OCI-LY7 (cell line): ENCODE data around the gene SEMA6D. TPM values are rescaled to one million over a fixed set of nuclear protein-coding genes. Genes with fewer than 3 reads are reported as not detected.

ENCODE experiments used
- BruUV-seq: library from RNA; stranded (reverse); fragments of 400-500 nt; replicated peaks from 2 replicates; lab custom pipeline; 2021; lab: Mats Ljungman, UMichigan
- CTCF ChIA-PET: fragments of 300-600 bp; sonication (Branson Sonifier 250); formaldehyde crosslinking; loops from one replicate; lab custom pipeline; 2022; ENCODE audit warnings: antibody characterized with exemption; ENCODE audit not compliant: unreplicated experiment; lab: Charles Lee
- POLR2A ChIA-PET: fragments of 300-600 bp; sonication (Branson Sonifier 250); formaldehyde crosslinking; loops from one replicate; lab custom pipeline; 2022; ENCODE audit warnings: antibody characterized with exemption; lab: Charles Lee
- DNase-seq: peaks from one replicate; pipeline ENCODE4 v3.0.0-alpha.2; 2015; ENCODE audit warnings: low spot score
- H2AFZ ChIP-seq: fragments of 200-600 bp; sonication (generic), shearing (Covaris generic); 2 replicates; pipeline ENCODE4 v1.6.1; 2014; ENCODE audit warnings: mild to moderate bottlenecking, antibody characterized with exemption, low read length, moderate library complexity
- H3K27ac ChIP-seq: fragments of 200-600 bp; sonication (generic); 2 replicates; pipeline ENCODE4 v1.5.1; 2014; ENCODE audit warnings: mixed run types, low read depth, mild to moderate bottlenecking, moderate library complexity, low read length, inconsistent platforms; ENCODE audit not compliant: poor library complexity, severe bottlenecking
- H3K36me3 ChIP-seq: fragments of 200-600 bp; sonication (generic); 2 replicates; pipeline ENCODE4 v1.6.1; 2014; ENCODE audit warnings: mild to moderate bottlenecking, antibody characterized with exemption, low read length, moderate library complexity, mixed read lengths; ENCODE audit not compliant: insufficient read depth
- H3K4me1 ChIP-seq: fragments of 200-600 bp; sonication (generic); 2 replicates; pipeline ENCODE4 v1.5.1; 2014; ENCODE audit warnings: mild to moderate bottlenecking, low read length; ENCODE audit not compliant: insufficient read depth, poor library complexity, severe bottlenecking
- H3K4me2 ChIP-seq: fragments of 200-600 bp; sonication (generic); 2 replicates; pipeline ENCODE4 v1.6.1; 2014; ENCODE audit warnings: mild to moderate bottlenecking, low read length
- H3K4me3 ChIP-seq: fragments of 200-600 bp; sonication (generic); 2 replicates; pipeline ENCODE4 v1.5.1; 2014; ENCODE audit warnings: mild to moderate bottlenecking, low read depth, low read length; ENCODE audit not compliant: poor library complexity, severe bottlenecking
- H3K79me2 ChIP-seq: fragments of 200-600 bp; sonication (generic); 2 replicates; pipeline ENCODE4 v1.6.1; 2016; ENCODE audit warnings: low read depth, mild to moderate bottlenecking, low read length, moderate library complexity, mixed read lengths; ENCODE audit not compliant: insufficient read depth
- H3K9me2 ChIP-seq: fragments of 200-600 bp; sonication (generic); 2 replicates; pipeline ENCODE4 v1.6.1; 2016; ENCODE audit warnings: mild to moderate bottlenecking, low read length, mixed read lengths; ENCODE audit not compliant: insufficient read depth
- H3K9me3 ChIP-seq: fragments of 200-600 bp; sonication (generic); 2 replicates; pipeline ENCODE4 v1.6.1; 2014; ENCODE audit warnings: mild to moderate bottlenecking, mixed run types, low read length, mixed read lengths
- H4K20me1 ChIP-seq: fragments of 200-600 bp; sonication (generic); 2 replicates; pipeline ENCODE4 v1.6.1; 2014; ENCODE audit warnings: mild to moderate bottlenecking, antibody characterized with exemption, low read length, moderate library complexity, mixed read lengths; ENCODE audit not compliant: insufficient read depth
- EZH2phosphoT487 ChIP-seq: fragments of 200-600 bp; sonication (generic); IDR thresholded peaks from 2 replicates; pipeline ENCODE4 v1.6.1; 2018; ENCODE audit warnings: low read depth, borderline replicate concordance, mild to moderate bottlenecking, mixed run types, antibody characterized with exemption, low read length, moderate library complexity, mixed read lengths
- intact Hi-C: fragments of 100-400 bp; cut with micrococcal nuclease; formaldehyde crosslinking; loops from one replicate; pipeline ENCODE4 v1.10.0; 2022; ENCODE audit not compliant: unreplicated experiment
- total RNA-seq, 2 experiments: library from RNA; depleted of rRNA in 1 of 2; stranded (reverse); fragments of >200 nt in 1 of 2; shearing (Covaris generic) in 1 of 2; gene quantifications; 2 replicates each; pipeline ENCODE4 v1.2.3, GENCODE V29; 2014 to 2022
- TF ChIP-seq, protein P1 (sequence below): fragments of 200-600 bp; sonication (generic); conservative IDR thresholded peaks from 2 replicates; pipeline ENCODE4 v1.5.1; 2014; ENCODE audit warnings: mild to moderate bottlenecking, antibody characterized with exemption, low read length, moderate library complexity, mixed read lengths

The SEMA6D gene
- total RNA-seq, 2 experiments from 2014 or later = not detected

DNA sequence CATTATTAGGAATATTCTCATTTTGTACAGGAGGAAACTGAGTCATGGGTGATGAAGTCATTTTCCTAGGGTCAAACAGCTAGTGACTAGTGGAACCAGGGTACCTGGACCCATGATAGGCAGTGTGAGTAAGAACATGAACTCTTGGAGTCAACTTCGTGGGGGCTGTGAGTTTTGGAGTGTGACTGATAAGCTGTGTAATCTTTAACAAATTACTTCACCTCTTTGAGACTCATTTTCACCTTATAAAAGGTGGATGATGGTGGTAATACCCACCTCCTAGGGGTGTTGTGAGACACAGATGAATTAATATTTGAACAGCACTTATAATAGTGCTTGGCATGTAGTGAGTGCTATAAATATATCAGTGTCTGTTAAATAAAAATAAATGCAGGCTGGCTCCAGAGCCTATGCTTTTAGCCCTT is 9.1 kb downstream of the SEMA6D start:
- Histone ChIP-seq H2AFZ (no peak overlapping the region), H3K4me3 (no peak overlapping the region), H3K4me2 (no peak overlapping the region), H3K36me3 (no peaks in the 10 kb centered on the region), H3K4me1 (no peaks in the 10 kb centered on the region), H3K9me2 (no peaks in the 10 kb centered on the region), H4K20me1 (no peaks in the 10 kb centered on the region), H3K79me2 (no peaks in the 10 kb centered on the region), H3K27ac (no peak overlapping the region), H3K9me3 (no peaks in the 10 kb centered on the region)
- ChIA-PET POLR2A (no interaction called here), CTCF (interaction anchor here (0.6 kb wide), 1 partner anchor 1026 kb away, joined by 3 read pairs; no protein-coding TSS in a partner anchor)
- no peak for DNase-seq
- BruUV-seq = no TSS peak
- TF ChIP-seq, protein P1, sequence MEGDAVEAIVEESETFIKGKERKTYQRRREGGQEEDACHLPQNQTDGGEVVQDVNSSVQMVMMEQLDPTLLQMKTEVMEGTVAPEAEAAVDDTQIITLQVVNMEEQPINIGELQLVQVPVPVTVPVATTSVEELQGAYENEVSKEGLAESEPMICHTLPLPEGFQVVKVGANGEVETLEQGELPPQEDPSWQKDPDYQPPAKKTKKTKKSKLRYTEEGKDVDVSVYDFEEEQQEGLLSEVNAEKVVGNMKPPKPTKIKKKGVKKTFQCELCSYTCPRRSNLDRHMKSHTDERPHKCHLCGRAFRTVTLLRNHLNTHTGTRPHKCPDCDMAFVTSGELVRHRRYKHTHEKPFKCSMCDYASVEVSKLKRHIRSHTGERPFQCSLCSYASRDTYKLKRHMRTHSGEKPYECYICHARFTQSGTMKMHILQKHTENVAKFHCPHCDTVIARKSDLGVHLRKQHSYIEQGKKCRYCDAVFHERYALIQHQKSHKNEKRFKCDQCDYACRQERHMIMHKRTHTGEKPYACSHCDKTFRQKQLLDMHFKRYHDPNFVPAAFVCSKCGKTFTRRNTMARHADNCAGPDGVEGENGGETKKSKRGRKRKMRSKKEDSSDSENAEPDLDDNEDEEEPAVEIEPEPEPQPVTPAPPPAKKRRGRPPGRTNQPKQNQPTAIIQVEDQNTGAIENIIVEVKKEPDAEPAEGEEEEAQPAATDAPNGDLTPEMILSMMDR = no peak
- no peak for TF ChIP-seq EZH2phosphoT487
- intact Hi-C loops = no loop called here

DNA sequence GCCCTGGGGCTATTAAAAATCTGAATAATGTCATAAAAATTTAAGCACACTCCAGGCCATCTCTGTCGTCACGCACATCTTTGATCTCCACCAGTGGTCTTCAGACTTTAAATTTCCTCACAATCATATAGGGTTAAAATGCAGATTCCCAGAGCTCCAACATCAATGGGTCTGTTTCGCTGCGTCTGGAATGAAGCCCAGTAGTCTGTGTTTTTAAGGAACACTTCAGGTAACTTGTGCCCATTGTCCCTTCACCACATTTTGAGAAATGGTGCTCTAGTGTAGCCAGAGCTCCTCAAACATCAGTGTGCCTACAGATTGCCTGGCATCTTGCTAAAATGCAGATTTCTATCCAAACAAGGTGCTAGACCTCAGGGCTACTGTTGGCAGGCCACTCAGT is 9.8 kb downstream of the SEMA6D start:
- no TSS peak for BruUV-seq
- POLR2A ChIA-PET = no interaction called here
- Histone ChIP-seq H3K4me2 (no peak overlapping the region), H4K20me1 (no peaks in the 10 kb centered on the region), H3K4me1 (no peaks in the 10 kb centered on the region), H3K36me3 (no peaks in the 10 kb centered on the region), H3K4me3 (no peak overlapping the region), H2AFZ (no peak overlapping the region), H3K9me3 (no peaks in the 10 kb centered on the region), H3K79me2 (no peaks in the 10 kb centered on the region), H3K27ac (no peak overlapping the region), H3K9me2 (no peaks in the 10 kb centered on the region)
- TF ChIP-seq, protein P1 = no peak
- TF ChIP-seq EZH2phosphoT487 = no peak
- CTCF ChIA-PET = interaction anchor here (0.6 kb wide), 1 partner anchor 1025 kb away, joined by 3 read pairs; no protein-coding TSS in a partner anchor
- intact Hi-C loops = no loop called here
- DNase-seq = no peak

DNA sequence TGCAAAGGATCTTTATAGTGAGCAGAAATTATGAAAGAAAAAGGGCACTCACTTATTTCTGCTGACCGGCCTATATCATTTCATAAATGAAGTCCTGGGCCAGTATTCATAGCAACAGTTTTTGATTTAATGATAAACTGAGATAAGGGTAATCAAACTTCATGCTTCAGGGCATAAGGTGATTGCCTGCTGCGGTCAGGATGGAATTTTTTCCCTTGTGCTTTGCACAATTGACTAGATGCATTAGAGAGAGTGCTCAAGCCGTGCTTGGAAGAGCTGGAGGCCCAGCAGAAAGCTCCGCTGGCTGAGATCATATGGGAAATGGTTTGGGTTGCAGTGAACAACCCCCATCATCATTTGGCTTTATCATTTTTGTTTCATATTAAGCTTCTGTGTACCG is 10.4 kb downstream of the SEMA6D start:
- BruUV-seq = no TSS peak

More for the DNA sequence above, 10.4 kb downstream of the SEMA6D start:
- Histone ChIP-seq H3K27ac (no peak overlapping the region), H3K79me2 (no peaks in the 10 kb centered on the region), H3K9me2 (no peaks in the 10 kb centered on the region), H3K4me3 (no peak overlapping the region), H3K36me3 (no peaks in the 10 kb centered on the region), H3K4me2 (no peak overlapping the region), H3K9me3 (no peaks in the 10 kb centered on the region), H2AFZ (no peak overlapping the region), H4K20me1 (no peaks in the 10 kb centered on the region), H3K4me1 (no peaks in the 10 kb centered on the region)
- TF ChIP-seq, protein P1 = no peak
- TF ChIP-seq EZH2phosphoT487 = no peak
- intact Hi-C loops = no loop called here
- CTCF ChIA-PET = no interaction called here
- DNase-seq = no peak
- POLR2A ChIA-PET = no interaction called here
